HepG2 (cell line): ENCODE data around the gene RNU1-1. TPM values are rescaled to one million over a fixed set of nuclear protein-coding genes. Genes with fewer than 3 reads are reported as not detected.
"Not testable (repeated sequence)": the region's sequence is repeated elsewhere in the genome, so short reads cannot be mapped to it uniquely, and the experiment has no call there.

Experiments
- ATAC-seq: fragments of 200-7000 bp; cut with Tn5 transposase; 3 replicates; pipeline ENCODE4 v1.9.1; 2020; ENCODE audit warnings: mild to moderate bottlenecking, moderate library complexity
- BruUV-seq: library from RNA; stranded (reverse); fragments of 400-500 nt; replicated peaks from 2 replicates; lab custom pipeline; 2021; lab: Mats Ljungman, UMichigan
- CTCF ChIA-PET: fragments of 300-600 bp; formaldehyde crosslinking; extraction: SDS; loops from one replicate; lab custom pipeline; 2021; ENCODE audit warnings: low total read pairs, inconsistent platforms, low intra/inter-chr PET ratio; lab: Yijun Ruan, JAX
- POLR2A ChIA-PET: fragments of 350-600 bp; sonication (Branson Sonifier 250); formaldehyde crosslinking; loops from one replicate; lab custom pipeline; 2020; ENCODE audit warnings: antibody characterized with exemption, inconsistent platforms; lab: Yijun Ruan, JAX
- DNase-seq: peaks from one replicate; pipeline ENCODE4 v3.0.0-alpha.2; 2015; ENCODE audit warnings: low spot score
- FAIRE-seq: peaks from 3 replicates; lab custom pipeline; 2011; peaks lifted over from hg19 to GRCh38; lab: Jason Lieb, UNC
- H2AFZ ChIP-seq: one replicate; pipeline ENCODE4 v1.6.1; 2011; ENCODE audit warnings: low read length, inconsistent platforms
- H3K27ac ChIP-seq: fragments of 300-600 bp; 3 replicates; pipeline ENCODE4 v1.8.0; 2011; ENCODE audit warnings: mixed run types, mild to moderate bottlenecking, mixed read lengths, low read length, inconsistent platforms; ENCODE audit not compliant: insufficient read depth; ENCODE audit errors: extremely low read length
- H3K27me3 ChIP-seq, 2 experiments: fragments of 200-600 bp in 1 of 2; 2 replicates in 1 of 2; 3 replicates in 1 of 2; pipeline versions ENCODE4 v1.6.0 to v1.8.0; 2011; ENCODE audit warnings: low read length in 2 of 2, mild to moderate bottlenecking in 2 of 2, moderate library complexity in 2 of 2, inconsistent platforms in 1 of 2; ENCODE audit not compliant: insufficient read depth in 2 of 2, control insufficient read depth in 1 of 2
- H3K36me3 ChIP-seq, 2 experiments: fragments of 200-600 bp in 1 of 2; replicated peaks in 1 of 2; 2 replicates in 1 of 2; 3 replicates in 1 of 2; pipeline versions ENCODE4 v1.5.1 to v1.8.0; 2011; ENCODE audit warnings: low read length in 2 of 2, inconsistent platforms in 1 of 2; ENCODE audit not compliant: insufficient read depth in 2 of 2, control insufficient read depth in 1 of 2
- H3K4me1 ChIP-seq: 2 replicates; pipeline ENCODE4 v1.5.1; 2012; ENCODE audit warnings: low read length, inconsistent platforms; ENCODE audit not compliant: insufficient read depth
- H3K4me2 ChIP-seq: 2 replicates; pipeline ENCODE4 v1.6.0; 2011; ENCODE audit warnings: low read depth, low read length, inconsistent platforms
- H3K4me3 ChIP-seq, 3 experiments: fragments of 200-600 bp in 1 of 3; sonication (generic), shearing (Covaris generic) in 1 of 3; replicated peaks in 1 of 3; 2 replicates each; pipeline ENCODE4 v1.5.1; 2011 to 2016; ENCODE audit warnings: low read length in 3 of 3, inconsistent platforms in 2 of 3, low read depth in 2 of 3, mild to moderate bottlenecking in 2 of 3, control low read depth in 1 of 3, mixed read lengths in 1 of 3; ENCODE audit not compliant: insufficient read depth in 1 of 3
- H3K79me2 ChIP-seq: one replicate; pipeline ENCODE4 v1.6.1; 2011; ENCODE audit warnings: low read length, inconsistent platforms; ENCODE audit not compliant: insufficient read depth
- H3K9ac ChIP-seq: 2 replicates; pipeline ENCODE4 v1.6.0; 2011; ENCODE audit warnings: mild to moderate bottlenecking, low read depth, low read length, inconsistent platforms; ENCODE audit not compliant: insufficient read depth
- H3K9me3 ChIP-seq: 2 replicates; pipeline ENCODE4 v1.5.1; 2012; ENCODE audit warnings: mild to moderate bottlenecking, low read length
- H4K20me1 ChIP-seq: 2 replicates; pipeline ENCODE4 v1.6.0; 2011; ENCODE audit warnings: inconsistent platforms, mild to moderate bottlenecking, low read length, moderate library complexity; ENCODE audit not compliant: insufficient read depth
- HDAC2 ChIP-seq: sonication (generic); formaldehyde crosslinking; IDR thresholded peaks from 2 replicates; pipeline ENCODE4 v1.4.0; 2020; ENCODE audit warnings: missing genetic modification reagents
- SAP130 ChIP-seq: IDR thresholded peaks from 2 replicates; pipeline ENCODE4 v1.6.1; 2016; ENCODE audit warnings: low read depth
- ZNF280D ChIP-seq: sonication (generic); formaldehyde crosslinking; IDR thresholded peaks from 2 replicates; pipeline ENCODE4 v1.5.1; 2020; ENCODE audit warnings: mild to moderate bottlenecking, missing genetic modification reagents
- WGBS: methylation state at CpG from one replicate; pipeline ENCODE4 v1.1.6; 2017; ENCODE audit warnings: low lambda C conversion rate; 5-methylcytosine and 5-hydroxymethylcytosine counted together
- in situ Hi-C: cut with HindIII; loops from 2 replicates; pipeline ENCODE4 v1.10.0; 2017; ENCODE audit warnings: low pct_unique_long_range_greater_than_20kb; ENCODE audit not compliant: extremely low pct_ligation_motif_present
- intact Hi-C: fragments of 100-400 bp; cut with micrococcal nuclease; formaldehyde crosslinking; loops from one replicate; pipeline ENCODE4 v1.10.0; 2022; ENCODE audit not compliant: unreplicated experiment
- polyA plus RNA-seq, 8 experiments: library from polyadenylated mRNA; depleted of rRNA in 3 of 8; stranded (reverse) in 7 of 8; unstranded in 1 of 8; fragments of >200 nt; fragmentation: Illumina TruSeq in 4 of 8; extraction: Trizol in 4 of 8; gene quantifications; 2 replicates each; pipeline versions ENCODE4 v1.2.1 to v1.2.3, GENCODE V29; 2011 to 2016; ENCODE audit warnings: low read depth in 4 of 8, missing spikeins in 1 of 8, mixed read lengths in 1 of 8; ENCODE audit not compliant: insufficient read depth in 1 of 8
- total RNA-seq, 5 experiments: library from RNA; depleted of rRNA; stranded (reverse); fragments of >200 nt; fragmentation: Illumina TruSeq; extraction: Trizol; gene quantifications; 2 replicates each; pipeline ENCODE4 v1.2.3, GENCODE V29; 2016; ENCODE audit warnings: low read depth in 1 of 5

RNU1-1 gene
- total and polyA plus RNA-seq, 2 of the 13 experiments (the other 11 are each of a cell fraction or from before 2014, with no cell fraction given), result under 0.01 to 11,018 TPM

GRCh38 chr1:16508861-16509445, 5.1 kb downstream of the RNU1-1 start:
- H3K4me3 ChIP-seq, intact Hi-C loops, in situ Hi-C loops, H3K27me3 ChIP-seq, ATAC-seq, H3K9ac ChIP-seq, H3K36me3 ChIP-seq, BruUV-seq, H3K27ac ChIP-seq, CTCF ChIA-PET, H3K9me3 ChIP-seq, FAIRE-seq, H2AFZ ChIP-seq, H3K79me2 ChIP-seq, H4K20me1 ChIP-seq, H3K4me2 ChIP-seq, DNase-seq: not testable (repeated sequence)
- WGBS, result 74% methylated on average over 8 of the region's 8 CpGs
- POLR2A ChIA-PET, result interaction anchor here (0.7 kb wide), 1 partner anchor 100 kb away, joined by 3 read pairs; no protein-coding TSS in a partner anchor
- peaks cover 26% of the 10 kb centered on the region for H3K4me1 ChIP-seq

GRCh38 chr1:16506364-16507136, 7.5 kb downstream of the RNU1-1 start:
- Histone ChIP-seq H3K27ac (peak overlapping the region; percentile 33), H3K4me1 (peaks cover 30% of the 10 kb centered on the region), H3K4me2 (peak overlapping the region; percentile 48), H3K4me3 (0 out of 6 replicates have a peak overlapping the region, but pooled peaks of 1 of the 3 experiments have one; percentile 6), H3K9ac (peak overlapping the region; percentile 2; the same call in 1 of the 2 replicates)
- intact Hi-C loops, in situ Hi-C loops, H3K9me3 ChIP-seq, H3K79me2 ChIP-seq, FAIRE-seq, H4K20me1 ChIP-seq, H3K27me3 ChIP-seq, H2AFZ ChIP-seq, H3K36me3 ChIP-seq, CTCF ChIA-PET: not testable (repeated sequence)
- peak; percentile 51 for ATAC-seq
- TF ChIP-seq HDAC2 (CRISPR knock-in tag) (0 out of 2 replicates have a peak, but pooled peaks have one; percentile 10), ZNF280D (0 out of 2 replicates have a peak, but pooled peaks have one; percentile 54), SAP130 (CRISPR knock-in tag) (peak; percentile 23; the same call in 1 of the 2 replicates)
- peak; percentile 13 for DNase-seq
- 31% methylated on average over 15 of the region's 15 CpGs for WGBS
- POLR2A ChIA-PET, result interaction anchor here (1.6 kb wide), 1 partner anchor 7 kb away, joined by 6 read pairs; no protein-coding TSS in a partner anchor
- TSS peak; percentile 82 for BruUV-seq
